HG03139 (cell line): ENCODE data around the gene POP4.

ENCODE experiments used
- ATAC-seq: cut with Tn5 transposase; IDR thresholded peaks from one replicate; pipeline ENCODE4 v1.9.1; 2021; ENCODE audit not compliant: unreplicated experiment

Gene POP4

DNA sequence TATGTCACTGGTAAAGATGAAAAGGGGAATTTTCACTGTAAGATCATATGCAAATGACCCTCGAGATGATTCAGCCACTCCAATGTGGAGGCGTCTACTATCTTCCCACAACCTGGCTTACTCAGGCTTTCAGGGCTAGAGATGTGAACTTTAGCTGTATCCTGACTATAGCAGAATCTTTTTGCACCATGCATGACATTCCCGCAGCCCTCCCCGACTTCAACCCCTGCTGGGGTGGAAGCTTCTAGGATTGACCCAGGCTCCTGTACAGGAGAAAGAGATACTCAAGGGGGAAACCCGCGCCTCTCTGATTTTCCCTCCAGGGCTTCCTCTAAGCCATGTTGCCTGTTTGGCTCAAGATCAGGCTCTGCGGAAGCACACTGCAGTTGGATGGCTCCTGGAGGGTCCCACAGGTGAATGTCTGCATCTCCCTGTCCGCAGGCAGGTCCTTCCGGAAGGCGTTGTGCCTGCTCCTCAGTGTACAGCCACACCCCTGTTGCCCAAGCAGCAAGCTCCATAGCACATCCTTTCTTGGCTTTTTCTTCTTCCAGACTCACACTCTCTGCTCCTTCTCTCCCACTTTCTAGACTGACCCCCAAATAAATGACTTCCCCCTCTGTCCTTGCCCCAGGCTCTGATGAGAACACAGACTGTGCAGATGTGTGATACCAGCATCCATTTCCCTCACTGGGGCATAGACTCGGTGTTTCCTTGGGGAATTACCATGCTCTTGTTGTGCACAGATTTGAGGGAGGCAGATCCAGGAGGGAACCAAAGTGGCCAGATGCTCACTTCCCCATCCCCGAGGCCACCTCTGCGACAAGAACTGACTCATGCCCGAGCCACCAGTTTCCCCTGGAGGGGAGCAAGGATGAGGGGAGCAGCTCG is 29.1 kb upstream of the POP4 start:
- no peak for ATAC-seq

DNA sequence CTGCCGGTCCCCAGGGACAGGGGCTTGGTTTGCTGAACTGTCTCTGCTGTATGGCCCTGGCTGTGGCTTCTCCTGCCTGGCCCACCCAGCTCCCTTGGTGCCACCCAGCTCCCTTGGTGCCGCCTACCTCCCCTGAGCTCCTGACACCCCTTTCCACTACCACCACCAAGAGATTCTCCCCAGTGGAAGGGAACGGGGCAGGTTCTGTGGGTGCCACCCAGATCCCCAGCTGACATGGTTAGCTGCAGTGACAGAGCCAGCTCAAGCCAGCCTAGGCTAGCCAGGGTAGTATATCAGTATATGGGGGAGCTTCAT is 28.5 kb upstream of the POP4 start:
- no peak for ATAC-seq

GRCh38 chr19:29578349-29578748 is 27.7 kb upstream of the POP4 start:
- ATAC-seq = no peak

DNA sequence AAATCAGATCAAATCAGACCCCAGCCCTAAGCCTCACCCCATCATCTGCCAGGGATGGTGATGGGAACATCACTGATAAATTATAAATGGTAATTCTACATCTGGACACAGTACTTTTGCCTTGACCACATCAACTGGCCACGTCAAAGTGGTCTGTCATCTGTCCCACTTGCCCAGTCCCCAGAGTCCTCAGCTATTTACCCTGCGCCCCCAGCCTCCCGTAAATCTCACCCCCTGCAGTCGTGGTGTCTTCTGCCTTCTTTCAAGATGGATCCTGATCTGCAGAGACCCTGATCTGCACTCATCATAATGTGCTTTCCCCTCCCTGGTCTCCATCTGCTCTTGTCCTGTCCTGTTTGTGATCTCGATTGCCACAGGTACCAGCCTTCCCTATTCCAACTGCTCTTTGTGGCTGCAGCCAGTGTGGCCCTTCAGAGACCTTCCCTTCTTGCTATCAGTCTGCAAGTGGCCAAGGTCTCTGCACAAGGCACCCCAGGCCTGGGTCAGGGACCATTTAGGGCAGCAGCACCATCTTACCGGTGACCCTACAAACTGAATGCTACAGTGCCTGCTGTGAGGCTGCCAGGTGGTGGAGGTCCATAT is 26.7 kb upstream of the POP4 start:
- no peak for ATAC-seq

DNA sequence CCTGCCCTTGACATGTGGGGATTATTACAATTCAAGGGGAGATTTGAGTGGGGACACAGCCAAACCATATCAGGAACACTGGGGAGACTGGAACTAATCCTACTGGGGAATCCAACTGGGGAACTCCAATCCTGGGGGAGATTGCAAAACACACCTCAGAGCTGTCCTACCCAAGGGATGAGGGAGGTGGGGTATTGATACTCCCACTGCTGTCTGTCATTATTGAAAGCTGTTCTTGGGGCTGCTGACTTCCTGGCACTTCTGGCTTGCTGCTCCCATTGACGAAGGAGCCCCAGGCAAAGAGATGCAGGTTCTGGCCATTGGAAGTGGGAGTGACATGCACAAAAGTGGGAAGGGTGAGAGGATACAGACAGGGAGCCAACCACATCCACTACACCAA is 24.7 kb upstream of the POP4 start:
- ATAC-seq = no peak

DNA sequence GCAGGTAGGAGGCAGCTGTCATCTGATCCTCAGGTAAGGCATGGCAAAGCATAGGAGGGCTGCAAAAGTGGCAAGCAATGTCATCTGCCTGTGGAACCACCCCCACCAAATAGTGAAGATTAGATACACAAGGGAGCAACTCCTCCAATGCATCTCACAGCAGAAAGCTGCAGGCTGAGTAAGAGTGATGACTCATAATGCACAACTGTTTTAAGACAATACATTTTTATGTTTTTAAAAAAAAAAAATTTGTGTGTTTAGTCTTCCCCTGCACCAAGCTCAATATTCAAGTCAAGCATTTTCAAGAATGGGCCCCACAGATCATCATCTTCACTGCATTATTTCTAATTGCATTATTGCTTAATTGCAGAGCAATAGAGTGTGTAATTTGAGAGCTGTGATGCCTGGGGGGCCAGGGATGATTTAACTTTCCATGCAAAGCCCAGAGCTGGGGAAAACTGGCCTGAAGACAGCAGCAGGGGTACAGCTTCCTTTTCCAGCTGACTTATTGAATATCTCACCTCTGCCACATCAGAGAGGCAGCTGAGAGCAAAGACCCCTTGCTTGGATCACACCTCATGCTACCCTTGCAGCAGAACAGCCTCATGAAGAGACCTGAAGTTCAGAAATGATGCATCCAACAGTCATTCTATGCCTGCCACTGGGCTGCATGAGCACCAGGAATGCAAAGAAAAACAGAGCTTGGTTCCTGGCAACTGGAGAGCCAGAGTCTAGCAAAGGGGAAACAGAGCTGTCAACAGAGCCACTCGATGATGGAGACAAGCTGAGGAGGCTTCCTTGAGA is 22.7 kb upstream of the POP4 start:
- no peak for ATAC-seq

DNA sequence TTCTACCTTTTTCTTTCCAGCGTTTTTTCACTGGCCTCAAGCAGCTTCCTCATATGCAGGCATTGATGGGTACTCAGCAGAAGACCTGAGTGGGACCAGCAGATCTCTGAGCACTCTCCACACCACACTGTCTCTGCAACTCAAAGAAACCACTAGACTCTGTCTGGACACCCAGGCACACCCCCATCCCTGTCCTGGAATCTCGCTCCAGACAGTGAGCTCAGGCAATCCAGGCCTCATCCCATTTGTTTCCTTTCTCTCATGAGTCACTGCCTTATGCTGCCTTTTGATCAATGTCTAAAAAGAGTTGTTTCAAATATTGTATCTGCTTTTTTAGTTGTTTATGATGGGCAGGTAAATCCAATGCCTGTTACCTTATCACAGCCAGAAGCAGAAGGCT is 19.7 kb upstream of the POP4 start:
- ATAC-seq = no peak

DNA sequence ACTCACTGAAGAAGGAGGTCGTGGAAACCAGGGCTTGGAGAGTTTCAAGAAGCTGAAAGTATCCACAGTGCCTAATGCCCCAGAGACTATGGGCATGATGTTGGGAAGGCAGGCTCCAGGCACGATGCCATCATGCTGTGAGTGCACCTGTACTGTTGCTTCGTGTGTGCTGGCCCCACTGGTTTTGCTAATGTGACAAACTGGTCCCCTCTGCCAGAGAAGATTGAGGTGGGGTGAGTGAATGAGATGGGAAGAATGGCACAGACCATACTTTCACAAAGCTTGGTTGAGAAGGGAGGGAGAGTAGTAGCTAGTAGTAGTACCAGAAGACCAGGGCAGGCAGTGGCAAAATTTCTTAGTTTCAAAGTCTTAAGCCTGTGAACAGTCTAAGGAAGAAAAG is 19.0 kb upstream of the POP4 start:
- ATAC-seq = no peak

- ATAC-seq = peak; percentile 76
Measured at GRCh38 chr19:29587518-29587986, 18.5 kb upstream of the POP4 start.

DNA sequence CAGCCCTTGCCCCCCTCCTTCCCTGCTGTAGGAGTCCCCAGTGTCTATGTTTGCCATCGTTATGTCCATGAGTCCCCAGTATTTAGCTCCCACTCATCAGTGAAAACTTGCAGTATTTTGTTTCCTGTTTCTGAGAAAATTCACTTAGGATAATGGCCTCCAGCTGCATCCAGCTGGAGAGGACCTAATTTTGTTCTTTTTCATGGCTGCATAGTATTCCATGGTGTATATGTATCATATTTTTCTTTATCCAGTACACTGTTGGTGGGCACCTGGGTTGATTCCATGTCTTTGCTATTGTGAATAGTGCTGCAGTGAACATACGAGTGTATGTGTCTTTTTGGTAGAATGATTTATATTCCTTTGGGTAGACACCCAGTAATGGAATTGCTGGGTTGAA is 18.0 kb upstream of the POP4 start:
- no peak for ATAC-seq

DNA sequence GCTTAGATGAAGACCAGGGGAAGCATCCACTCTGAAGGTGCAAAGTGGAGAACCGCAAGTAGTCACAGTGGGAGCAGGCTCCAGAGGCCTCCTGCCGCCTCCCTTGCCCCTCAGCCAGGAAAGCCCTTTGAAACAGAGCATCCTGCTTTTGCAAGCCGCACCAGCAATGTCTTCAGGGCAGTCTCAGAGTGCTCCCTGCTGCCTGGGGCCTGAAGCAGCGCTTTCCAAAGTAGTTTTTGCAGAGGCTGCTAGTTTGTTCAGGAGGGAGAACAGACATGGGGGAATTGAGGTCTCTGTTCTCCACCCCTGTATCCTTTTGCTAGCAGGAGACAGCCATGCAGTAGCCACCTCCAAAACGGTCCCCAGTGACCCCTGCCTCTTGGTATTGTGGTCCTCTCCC is 15.8 kb upstream of the POP4 start:
- no peak for ATAC-seq

- ATAC-seq = no peak
Measured at GRCh38 chr19:29591670-29592069, 14.4 kb upstream of the POP4 start.

GRCh38 chr19:29593869-29594268 is 12.2 kb upstream of the POP4 start:
- no peak for ATAC-seq

GRCh38 chr19:29596080-29596727 is 9.9 kb upstream of the POP4 start:
- ATAC-seq = no peak

DNA sequence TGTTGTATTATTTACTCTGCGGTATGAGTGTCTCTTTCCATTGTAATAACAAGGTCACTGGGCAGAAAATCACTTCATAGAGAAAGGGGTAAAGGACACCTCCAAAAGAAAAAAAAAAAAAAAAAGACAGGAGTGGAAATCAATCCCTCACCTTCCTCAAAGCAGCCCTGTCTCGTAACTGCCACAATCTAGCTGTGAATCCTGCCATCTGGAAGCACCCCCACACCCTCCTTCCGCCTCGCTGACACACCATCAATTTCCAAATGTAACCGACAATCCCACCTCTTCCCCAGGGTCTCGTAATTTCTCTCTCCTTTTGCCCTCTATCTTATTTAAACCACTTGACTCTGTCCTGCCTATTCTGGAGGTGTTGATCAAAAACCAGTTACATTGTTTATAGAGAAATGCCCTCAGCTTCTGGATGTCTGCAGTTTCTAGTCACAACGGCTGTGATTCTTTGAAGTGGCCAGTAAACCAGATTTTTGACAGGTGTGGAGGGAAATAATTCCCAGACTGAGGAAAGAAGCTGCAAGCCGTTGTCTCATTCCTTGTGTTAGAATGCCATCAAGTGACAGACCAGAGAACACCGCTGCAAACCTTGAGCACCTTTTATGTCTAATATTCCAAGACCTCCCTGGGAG is 9.1 kb upstream of the POP4 start:
- no peak for ATAC-seq

DNA sequence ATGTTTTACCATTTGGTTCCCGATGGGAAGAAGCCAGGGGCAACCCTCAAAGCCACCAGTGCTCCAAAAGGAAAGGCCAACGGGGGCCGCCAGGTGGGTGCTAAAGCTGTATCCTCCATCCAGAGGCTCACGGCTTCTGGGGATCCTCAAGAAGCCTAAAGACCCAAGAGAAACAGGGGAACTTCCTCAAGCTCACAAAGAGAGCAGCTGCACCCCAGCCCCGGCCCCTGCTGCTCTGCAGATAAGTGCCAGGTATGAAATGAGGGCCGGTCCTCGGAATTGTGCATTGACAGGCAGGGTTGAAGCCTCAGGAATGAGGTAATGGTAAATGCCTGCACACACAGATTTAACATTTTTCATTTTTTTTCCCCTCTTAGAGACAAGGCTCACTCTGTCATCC is 8.0 kb upstream of the POP4 start:
- ATAC-seq = no peak

- ATAC-seq = no peak
Measured at GRCh38 chr19:29598496-29598895, 7.6 kb upstream of the POP4 start.

- no peak for ATAC-seq
Measured at GRCh38 chr19:29603308-29603707, 2.8 kb upstream of the POP4 start.

DNA sequence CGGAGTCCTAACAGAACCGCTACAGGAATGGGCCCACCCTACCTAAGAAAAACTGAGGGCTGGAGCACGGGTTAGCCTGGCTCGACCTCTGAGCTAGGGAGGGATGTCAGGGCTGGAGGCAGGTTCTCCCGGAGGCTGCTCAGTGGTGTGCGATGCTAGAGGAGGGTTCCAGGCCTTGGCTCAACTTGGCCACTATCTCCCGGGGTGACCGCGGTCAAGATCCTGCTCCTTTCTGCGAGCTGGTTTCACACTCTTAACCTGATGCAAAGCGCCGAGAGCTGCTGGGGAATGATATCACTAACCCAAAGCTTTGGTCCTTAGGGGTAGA is 301 bp downstream of the POP4 start:
- ATAC-seq = peak; percentile 10

- no peak for ATAC-seq
Measured at GRCh38 chr19:29609636-29610035, 3.6 kb downstream of the POP4 start.

- ATAC-seq = no peak
Measured at GRCh38 chr19:29610213-29610573, 4.1 kb downstream of the POP4 start.
